CD4-positive, alpha-beta T cell treated with Interleukin-6 at 100 ng/mL for 8 hours (primary cell): ENCODE measurements around the gene ANKRD17.

ENCODE experiments used
- DNase-seq: peaks from one replicate; pipeline ENCODE4 v3.0.0-alpha.2; 2020; ENCODE audit warnings: mixed read lengths, low spot score

ANKRD17 gene

GRCh38 chr4:73053974-73054480 is 204.6 kb downstream of the ANKRD17 start:
- no peak for DNase-seq

GRCh38 chr4:73053076-73053475 is 205.5 kb downstream of the ANKRD17 start:
- DNase-seq: no peak

DNA sequence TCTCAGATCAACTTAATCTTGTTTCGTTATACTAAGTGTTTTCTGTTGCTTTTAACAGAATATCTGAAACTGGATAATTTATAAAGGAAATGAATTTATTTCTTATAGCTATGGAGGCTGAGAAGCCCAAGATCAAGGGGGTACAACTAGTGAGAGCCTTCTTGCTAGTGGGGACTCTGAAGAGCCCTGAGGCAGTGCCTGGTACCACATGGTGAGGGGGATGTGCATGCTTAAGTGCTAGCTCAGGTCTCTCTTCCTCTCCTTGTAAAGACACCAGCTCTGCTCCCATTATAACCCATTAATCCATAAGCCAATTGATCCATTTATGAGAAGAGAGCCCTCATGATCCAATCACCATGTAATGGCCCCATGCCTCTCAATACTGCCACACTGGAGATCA is 207.0 kb downstream of the ANKRD17 start:
- DNase-seq: no peak

DNA sequence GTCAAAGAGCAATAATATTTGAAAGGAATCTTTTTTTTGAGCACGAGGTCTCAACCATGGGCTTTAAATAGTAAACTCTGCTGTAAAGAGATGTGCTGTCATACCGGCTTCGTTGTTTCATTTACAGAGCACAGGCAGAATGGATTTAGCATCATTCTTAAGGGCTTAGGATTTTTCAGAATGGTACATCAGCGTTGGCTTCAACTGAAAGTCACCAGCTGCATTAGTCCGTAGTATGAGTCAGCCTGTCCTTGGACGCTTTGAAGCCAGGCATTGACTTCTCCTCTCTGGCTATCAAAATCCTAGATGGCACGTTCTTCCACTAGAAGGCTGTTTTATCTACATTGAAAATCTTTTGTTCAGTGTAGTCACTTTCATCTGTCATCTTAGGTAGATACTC is 212.7 kb downstream of the ANKRD17 start:
- no peak for DNase-seq

DNA sequence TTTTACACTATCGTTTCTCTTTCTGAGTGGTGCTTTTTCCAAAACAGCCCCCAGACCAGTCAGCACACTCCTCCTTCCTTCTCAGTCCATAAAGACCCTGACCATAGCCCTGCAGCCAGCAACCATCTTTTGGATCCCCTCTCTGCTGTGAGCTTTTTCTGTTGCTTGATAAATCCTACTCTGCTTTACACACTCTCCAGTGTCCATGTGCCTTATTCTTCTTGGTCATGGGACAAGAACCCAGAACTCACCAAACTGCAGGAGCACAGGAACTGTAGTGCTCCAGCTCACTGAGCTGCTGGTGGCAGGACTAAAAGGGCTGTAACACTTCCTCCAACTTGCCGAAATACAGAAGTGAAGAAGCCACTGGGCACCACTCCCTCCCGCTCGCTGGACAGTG is 221.5 kb downstream of the ANKRD17 start:
- DNase-seq: no peak

DNA sequence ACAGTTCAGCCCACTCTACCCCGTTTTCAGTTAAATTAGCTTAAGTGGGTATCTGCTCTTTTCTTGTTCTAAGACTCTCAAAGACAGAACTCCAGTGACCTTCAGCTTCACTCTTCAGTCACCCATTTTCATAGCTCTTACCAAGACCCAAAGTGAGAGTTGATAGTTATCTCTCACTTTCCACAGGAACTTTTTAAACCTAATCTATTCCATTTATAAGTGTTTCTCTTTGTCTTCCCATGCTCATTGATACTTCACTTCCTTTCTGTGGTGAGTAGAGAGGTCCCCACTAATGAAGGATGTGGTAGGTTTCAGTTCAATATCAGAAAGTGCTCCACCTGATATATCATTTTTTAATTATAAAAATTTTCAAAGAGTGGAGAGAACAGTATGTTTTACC is 222.5 kb downstream of the ANKRD17 start:
- no peak for DNase-seq

- no peak for DNase-seq
Observed at GRCh38 chr4:73034896-73035295, 223.7 kb downstream of the ANKRD17 start.

- no peak for DNase-seq
Observed at GRCh38 chr4:73028621-73029020, 230.0 kb downstream of the ANKRD17 start.
